C4-2B (cell line): ENCODE data around the gene FGF12.

Experiments
- H3K27ac ChIP-seq: fragments of 450-650 bp; 2 replicates; pipeline ENCODE4 v1.5.1; 2017
- CTCF ChIP-seq: fragments of 450-650 bp; conservative IDR thresholded peaks from 2 replicates; pipeline ENCODE4 v1.5.1; 2017; ENCODE audit warnings: mild to moderate bottlenecking
- ZFX ChIP-seq: fragments of 450-650 bp; IDR thresholded peaks from 2 replicates; pipeline ENCODE4 v1.6.1; 2017

The FGF12 gene

DNA sequence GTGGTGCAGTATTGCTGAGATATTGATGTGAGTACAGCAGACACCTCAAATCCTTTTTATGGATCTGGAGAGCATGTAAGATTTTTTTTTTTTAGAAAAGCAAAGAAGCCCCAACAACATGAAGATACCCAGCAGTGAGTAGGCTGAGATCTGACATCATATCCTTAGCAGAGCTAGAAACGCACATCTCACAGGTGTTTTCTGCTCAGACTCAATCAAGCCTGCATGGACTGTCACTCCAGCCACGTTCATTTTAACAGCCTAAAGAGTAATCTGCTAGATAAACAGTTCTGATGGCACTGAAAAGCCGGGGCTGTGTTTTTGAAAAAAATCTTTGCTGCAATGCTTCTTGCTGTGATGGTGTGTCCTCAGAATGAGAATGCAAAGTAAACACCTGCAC lies 544.2 kb downstream of the FGF12 start:
- H3K27ac ChIP-seq = no peak overlapping the region
- TF ChIP-seq ZFX = no peak
- no peak for TF ChIP-seq CTCF

- TF ChIP-seq CTCF (no peak), ZFX (no peak)
- H3K27ac ChIP-seq = no peak overlapping the region
These were observed 546.2 kb downstream of the FGF12 start for GRCh38 chr3:192181151-192181550.

GRCh38 chr3:192177383-192177782 lies 550.0 kb downstream of the FGF12 start:
- TF ChIP-seq ZFX = no peak
- TF ChIP-seq CTCF = no peak
- H3K27ac ChIP-seq = no peak overlapping the region

DNA sequence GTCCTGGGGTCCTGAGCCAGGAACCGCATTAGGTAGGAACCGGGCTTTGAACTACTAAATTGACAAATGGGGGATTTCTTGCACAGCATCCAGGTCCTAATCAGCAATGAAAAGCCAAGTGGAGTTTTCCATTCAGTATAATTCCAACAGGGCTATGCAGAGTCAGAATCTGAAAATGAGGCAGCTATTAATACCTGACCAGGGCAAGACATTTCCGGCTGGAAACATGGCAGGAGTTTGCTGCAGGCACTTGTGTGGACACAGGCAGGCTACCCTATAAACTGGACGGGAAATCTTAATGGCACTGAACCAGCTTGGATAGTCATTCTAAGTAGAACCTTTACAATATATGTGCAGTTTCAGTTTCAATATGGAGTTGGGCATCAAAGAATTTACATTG lies 553.1 kb downstream of the FGF12 start:
- H3K27ac ChIP-seq = no peak overlapping the region
- TF ChIP-seq ZFX (no peak), CTCF (no peak)

DNA sequence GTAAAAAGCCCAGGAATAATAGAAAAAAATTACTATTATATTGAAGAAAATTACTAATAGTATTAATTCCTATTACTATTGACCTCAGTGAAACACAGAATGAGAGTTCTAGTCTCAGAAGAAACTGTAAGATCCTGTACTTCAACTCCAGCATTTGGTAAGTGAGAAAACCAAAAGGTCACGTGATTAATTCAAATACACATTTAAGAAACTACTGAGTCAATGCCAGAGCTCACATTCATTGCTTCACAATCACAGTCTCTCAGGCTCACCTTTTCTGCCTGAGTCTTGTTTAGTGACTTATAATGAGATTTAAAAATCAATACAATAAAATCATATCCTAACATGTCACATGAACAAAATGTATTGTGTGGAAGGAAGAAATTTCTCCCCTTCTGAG lies 556.1 kb downstream of the FGF12 start:
- TF ChIP-seq ZFX (no peak), CTCF (no peak)

DNA sequence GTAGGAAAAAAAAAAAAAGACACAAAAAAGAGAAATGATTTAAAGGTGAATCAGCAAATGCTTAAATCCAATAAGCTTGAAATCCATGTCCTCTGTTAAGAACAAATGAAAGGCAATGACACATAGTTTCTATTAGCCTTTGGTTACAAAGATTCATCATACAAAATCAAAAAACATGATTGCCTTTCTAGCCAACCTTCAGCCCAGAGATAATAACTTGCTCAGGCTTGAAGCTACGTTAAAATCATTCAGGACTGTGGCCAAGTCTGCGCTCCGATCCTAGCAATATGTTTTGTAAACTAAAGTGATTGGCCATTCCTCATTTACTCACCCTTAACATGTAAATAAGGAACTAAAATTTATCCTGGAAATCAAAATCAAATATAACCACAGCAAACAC lies 556.7 kb downstream of the FGF12 start:
- no peak overlapping the region for H3K27ac ChIP-seq

More for the DNA sequence above, 556.1 kb downstream of the FGF12 start:
- no peak overlapping the region for H3K27ac ChIP-seq

GRCh38 chr3:192170031-192170430 lies 557.3 kb downstream of the FGF12 start:
- H3K27ac ChIP-seq = no peak overlapping the region
- TF ChIP-seq CTCF (no peak), ZFX (no peak)

More for the DNA sequence above, 556.7 kb downstream of the FGF12 start:
- TF ChIP-seq CTCF = no peak
- TF ChIP-seq ZFX = no peak
